Adrenal gland (tissue), 12 donors: Measurements from ENCODE around the gene SSBP2. TPM values are rescaled to one million over a fixed set of nuclear protein-coding genes. Genes with fewer than 3 reads are reported as not detected.

ENCODE experiments used
- DNase-seq, 7 donors: peaks; one replicate each; pipeline ENCODE4 v3.0.0-alpha.2; 2019 to 2020
- H3K27ac ChIP-seq, 5 donors: fragments of 200-600 bp; sonication (generic) in 4 of 5; 1 replicate in 3 of 5; 2 replicates in 2 of 5; pipeline versions ENCODE4 v1.5.1 to v1.8.0; 2016 to 2020; ENCODE audit warnings: mild to moderate bottlenecking in 1 of 5
- H3K27me3 ChIP-seq: fragments of 200-600 bp; 2 replicates; pipeline ENCODE4 v1.8.0; 2021
- H3K36me3 ChIP-seq, 2 donors: fragments of 200-600 bp; replicated peaks in 1 of 2; 1 replicate in 1 of 2; 2 replicates in 1 of 2; pipeline versions ENCODE4 v1.5.1 to v1.8.0; 2018 to 2022
- H3K4me1 ChIP-seq, 2 donors: fragments of 200-600 bp; replicated peaks in 1 of 2; 1 replicate in 1 of 2; 2 replicates in 1 of 2; pipeline versions ENCODE4 v1.5.1 to v1.8.0; 2018 to 2021
- H3K4me3 ChIP-seq, 4 donors: fragments of 200-600 bp; sonication (generic) in 3 of 4; one replicate each; pipeline ENCODE4 v1.5.1; 2016 to 2018
- H3K9me3 ChIP-seq, 3 donors: fragments of 200-600 bp; sonication (generic) in 1 of 3; replicated peaks in 1 of 3; 1 replicate in 2 of 3; 2 replicates in 1 of 3; pipeline versions ENCODE4 v1.5.1 to v1.8.0; 2016 to 2021
- CTCF ChIP-seq, 6 experiments: fragments of 450-650 bp in 4 of 6; fragments of 200-600 bp in 2 of 6; sonication (generic) in 1 of 6; IDR thresholded peaks; 1 replicate in 5 of 6; 2 replicates in 1 of 6; pipeline versions ENCODE4 v1.5.1 to v1.8.0; 2016 to 2021; ENCODE audit warnings: antibody characterized with exemption in 6 of 6, mild to moderate bottlenecking in 2 of 6, moderate library complexity in 1 of 6
- POLR2A ChIP-seq, 2 donors: fragments of 450-650 bp; IDR thresholded peaks; one replicate each; pipeline ENCODE4 v1.6.1; 2017; ENCODE audit warnings: antibody characterized with exemption in 2 of 2, mild to moderate bottlenecking in 2 of 2, moderate library complexity in 1 of 2
- WGBS, 4 donors: extraction: QIAGEN DNeasy Blood & Tissue Kit in 2 of 4; methylation state at CpG; one replicate each; pipeline versions ENCODE4 v1.1.5 to v1.1.7; 2013 to 2017; 5-methylcytosine and 5-hydroxymethylcytosine counted together
- intact Hi-C, 2 donors: fragments of 100-400 bp; cut with DNase I; formaldehyde crosslinking; loops; one replicate each; pipeline versions ENCODE4 v1.14.1 to v1.15.0; 2022 to 2023
- polyA plus RNA-seq, 3 donors: library from polyadenylated mRNA; stranded (reverse); fragments of 200-250 nt in 2 of 3; fragments of 350-450 nt in 1 of 3; fragmentation: Illumina TruSeq in 1 of 3; extraction: RNeasy Lipid Tissue Mini Kit (QIAGEN cat#74804) in 1 of 3; gene quantifications; one replicate each; pipeline ENCODE4 v1.2.3, GENCODE V29; 2013 to 2014
- total RNA-seq, 9 donors: library from RNA; depleted of rRNA in 4 of 9; stranded (reverse); fragments of >200 nt in 4 of 9; fragments of 120-200 nt in 1 of 9; fragmentation: NEBNext Ultra II Directional in 1 of 9; extraction: Animal tissue kit (Norgen Biotek cat#: 25700) in 1 of 9; gene quantifications; one replicate each; pipeline versions ENCODE4 v1.1.0 to v1.2.4, GENCODE V29; 2013 to 2023
- donor health status: healthy with polysubstance abuse.
- donor health status: Bipolar disorder and iron deficiency.
- donor health status: DM: yes; HTN: yes; CAD: no.
- donor health status: DM: no; HTN: no; CAD: no.
- donor health status: DM: no; HTN: no; CAD: no.
- donor health status: DM: yes; HTN: yes; CAD: no.

The SSBP2 gene
- total and polyA plus RNA-seq, 12 donors, result 16.2 to 424 (median 25.4) TPM

GRCh38 chr5:81525690-81526089 is 225.2 kb downstream of the SSBP2 start:
- Histone ChIP-seq H3K4me3 (no peak overlapping the region), H3K36me3 (no peaks in the 10 kb centered on the region), H3K27me3 (no peaks in the 10 kb centered on the region), H3K4me1 (peaks cover 3 to 5% of the 10 kb centered on the region in 2 donors), H3K9me3 (no peaks in the 10 kb centered on the region), H3K27ac (no peak overlapping the region)
- DNase-seq, result no peak
- TF ChIP-seq POLR2A (IDR thresholded peaks at IDR 0.05) (no peak), CTCF (IDR thresholded peaks at IDR 0.05) (no peak)
- WGBS, 4 donors, result 34 to 51% (median 44%) methylated on average over 2 of the region's 2 CpGs
- intact Hi-C loops, result no loop called here

- Histone ChIP-seq H3K27me3 (no peaks in the 10 kb centered on the region), H3K36me3 (no peaks in the 10 kb centered on the region), H3K27ac (no peak overlapping the region), H3K4me3 (no peak overlapping the region), H3K4me1 (peaks cover 3 to 5% of the 10 kb centered on the region in 2 donors), H3K9me3 (no peaks in the 10 kb centered on the region)
- intact Hi-C loops, result no loop called here
- DNase-seq, result no peak
- TF ChIP-seq CTCF (IDR thresholded peaks at IDR 0.05), result no peak
- no peak for TF ChIP-seq POLR2A (IDR thresholded peaks at IDR 0.05)
Observed at GRCh38 chr5:81524015-81524414, 226.9 kb downstream of the SSBP2 start.

- no peaks in the 10 kb centered on the region for H3K36me3 ChIP-seq
- 87 to 97% (median 89%) methylated on average over 1 of the region's 1 CpG for WGBS, 4 donors
- no peak for TF ChIP-seq POLR2A (IDR thresholded peaks at IDR 0.05)
- no peak for TF ChIP-seq CTCF (IDR thresholded peaks at IDR 0.05)
- H3K27ac ChIP-seq, result no peak overlapping the region
- intact Hi-C loops, result no loop called here
- H3K4me1 ChIP-seq, result peaks cover 3 to 5% of the 10 kb centered on the region in 2 donors
- no peaks in the 10 kb centered on the region for H3K9me3 ChIP-seq
- H3K27me3 ChIP-seq, result no peaks in the 10 kb centered on the region
- H3K4me3 ChIP-seq, result no peak overlapping the region
- no peak for DNase-seq
Observed at GRCh38 chr5:81522571-81522970, 228.3 kb downstream of the SSBP2 start.

- DNase-seq, result no peak
- intact Hi-C loops, result no loop called here
- Histone ChIP-seq H3K27ac (no peak overlapping the region), H3K4me3 (no peak overlapping the region), H3K27me3 (no peaks in the 10 kb centered on the region), H3K9me3 (no peaks in the 10 kb centered on the region), H3K36me3 (no peaks in the 10 kb centered on the region), H3K4me1 (peaks cover 9 to 13% of the 10 kb centered on the region in 2 donors)
- no peak for TF ChIP-seq CTCF (IDR thresholded peaks at IDR 0.05)
- no peak for TF ChIP-seq POLR2A (IDR thresholded peaks at IDR 0.05)
Observed at GRCh38 chr5:81520769-81521168, 230.1 kb downstream of the SSBP2 start.
